NCI-H345 treated with DMSO at 0.1 percent for 48 hours (cell line): ENCODE measurements around the gene SPACA5B.
"Not testable (repeated sequence)": the region's sequence is repeated elsewhere in the genome, so short reads cannot be mapped to it uniquely, and the experiment has no call there.

ENCODE experiments used
- DNase-seq: peaks from one replicate; lab custom pipeline; 2025; ENCODE audit not compliant: unreplicated experiment; lab: John Stamatoyannopoulos, UW

The SPACA5B gene

GRCh38 chrX:48130326-48130725 is at the start of gene SPACA5B:
TSS of gene SPACA5B (plus strand) at chrX:48130626. CDS start at chrX:48130688, 62 bp downstream.
- not testable (repeated sequence) for DNase-seq

DNA sequence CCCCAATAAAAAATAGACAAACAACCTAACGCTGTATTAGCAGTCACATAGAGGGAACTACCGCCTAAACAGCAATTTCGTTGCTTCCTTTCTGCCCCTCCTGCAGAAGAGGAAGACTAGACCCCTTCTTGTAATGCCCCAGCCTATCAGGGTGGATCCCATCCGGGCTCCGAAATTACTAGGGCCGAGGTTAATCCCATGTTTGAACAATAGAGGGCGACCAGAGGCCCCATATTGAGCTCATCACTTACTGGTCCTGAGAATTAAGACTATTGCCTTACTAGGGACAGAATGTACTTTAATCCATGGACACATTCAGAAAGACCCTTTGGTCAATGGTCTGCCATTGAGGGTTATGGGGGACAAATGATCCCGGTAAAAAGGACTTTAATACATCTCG is 47.2 kb upstream of the SPACA5B start:
- DNase-seq = no peak

- DNase-seq = no peak
Measured at GRCh38 chrX:48083706-48084105, 46.7 kb upstream of the SPACA5B start.

GRCh38 chrX:48086082-48086481 is 44.3 kb upstream of the SPACA5B start:
- no peak for DNase-seq

DNA sequence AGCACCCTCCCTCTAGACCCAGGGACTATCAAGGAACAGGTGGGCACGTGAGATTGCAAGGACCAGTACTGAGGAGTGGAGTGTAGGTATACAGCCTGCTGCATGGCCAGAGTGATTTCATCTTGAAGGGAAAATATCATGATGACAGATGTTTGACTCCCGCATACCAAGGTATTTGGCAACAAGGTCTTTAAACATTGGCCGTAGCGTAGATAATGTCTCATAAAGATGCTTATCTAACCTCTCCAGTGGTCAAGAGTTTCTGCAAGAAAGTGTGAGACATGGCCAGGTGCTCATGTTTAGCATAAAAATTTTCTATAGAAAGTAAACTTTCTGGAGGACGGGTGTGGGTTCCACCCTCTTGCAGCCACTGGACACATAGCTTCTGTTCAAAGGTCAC is 40.3 kb upstream of the SPACA5B start:
- DNase-seq = no peak

DNA sequence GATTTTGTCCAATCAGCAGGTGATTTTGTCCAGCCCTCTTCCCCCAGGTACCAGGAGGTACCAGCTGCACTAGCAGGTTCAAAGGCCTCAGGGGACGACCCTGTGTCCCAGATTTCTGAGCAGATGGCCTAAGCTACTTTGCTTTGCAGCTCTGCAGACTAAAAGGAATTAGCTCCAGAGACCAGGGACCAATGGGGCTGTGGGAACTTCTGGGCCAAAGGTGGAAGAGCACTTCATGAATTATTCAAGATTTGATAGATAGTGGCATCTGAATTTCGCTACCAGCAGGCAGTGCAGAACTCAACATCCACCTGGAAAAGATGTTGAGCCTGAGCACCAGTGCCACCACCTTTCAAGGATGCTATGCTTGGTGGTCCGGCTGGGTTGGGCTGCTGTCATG is 37.9 kb upstream of the SPACA5B start:
- DNase-seq = not testable (repeated sequence)

DNA sequence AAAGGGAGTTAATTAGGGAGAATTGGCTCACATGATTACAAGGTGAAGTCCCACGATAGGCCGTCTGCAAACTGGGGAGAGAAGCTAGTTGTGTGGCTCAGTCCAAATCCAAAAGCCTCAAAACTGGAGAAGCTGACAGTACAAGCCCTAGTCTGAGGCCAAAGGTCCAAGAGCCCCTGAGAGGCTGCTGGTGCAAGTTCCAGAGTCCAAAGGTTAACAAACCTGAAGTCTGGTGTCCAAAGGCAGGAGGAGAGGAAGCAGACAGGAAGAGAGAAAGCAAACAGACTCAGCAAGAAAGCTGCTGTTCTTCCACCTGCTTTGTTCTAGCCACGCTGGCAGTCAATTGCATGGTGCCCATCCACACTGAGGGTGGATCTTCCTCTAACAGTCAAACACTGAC is 29.0 kb upstream of the SPACA5B start:
- no peak for DNase-seq

DNA sequence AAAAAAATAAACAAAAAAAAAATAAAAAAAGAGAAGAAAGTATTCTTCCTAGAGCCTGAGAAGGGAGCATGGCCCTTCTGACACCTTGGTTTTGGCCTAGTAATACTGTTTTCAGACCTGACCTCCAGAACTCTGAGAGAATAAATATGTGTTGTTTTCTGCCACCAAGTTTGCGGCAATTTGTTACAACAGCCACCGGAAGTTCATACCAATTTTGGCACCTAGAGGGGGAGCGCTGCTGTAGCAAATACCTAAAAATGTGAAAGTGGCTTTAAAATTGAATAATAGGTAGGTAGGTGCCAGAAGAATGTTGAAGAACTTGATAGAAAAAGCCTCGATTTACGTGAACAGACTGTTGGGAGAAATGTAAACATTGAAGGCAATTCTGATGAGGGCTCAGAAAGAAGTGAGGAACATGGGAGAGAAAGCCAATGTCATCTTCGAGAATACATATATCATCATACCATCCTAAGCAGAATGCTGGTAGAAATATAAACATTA is 27.5 kb upstream of the SPACA5B start:
- DNase-seq = no peak

DNA sequence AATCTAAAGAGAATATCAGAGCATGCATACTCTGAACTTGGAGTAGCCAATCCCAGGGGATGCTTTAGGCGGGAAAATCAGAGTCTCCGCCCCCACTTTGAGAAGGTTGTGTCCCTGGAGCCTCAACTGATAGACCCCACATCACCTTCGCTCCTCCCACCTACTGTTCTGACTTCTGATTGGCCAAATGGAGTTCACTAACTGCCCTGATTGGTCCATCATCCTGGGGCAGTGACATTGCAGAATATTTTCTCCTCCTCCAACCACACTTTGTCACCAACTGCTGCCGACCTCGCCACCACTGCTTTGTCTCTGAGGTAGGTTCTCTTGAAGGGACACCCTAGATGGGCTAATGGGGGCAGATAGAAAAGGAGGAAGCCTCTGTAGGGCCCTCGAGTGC is 22.7 kb upstream of the SPACA5B start:
- DNase-seq = no peak

DNA sequence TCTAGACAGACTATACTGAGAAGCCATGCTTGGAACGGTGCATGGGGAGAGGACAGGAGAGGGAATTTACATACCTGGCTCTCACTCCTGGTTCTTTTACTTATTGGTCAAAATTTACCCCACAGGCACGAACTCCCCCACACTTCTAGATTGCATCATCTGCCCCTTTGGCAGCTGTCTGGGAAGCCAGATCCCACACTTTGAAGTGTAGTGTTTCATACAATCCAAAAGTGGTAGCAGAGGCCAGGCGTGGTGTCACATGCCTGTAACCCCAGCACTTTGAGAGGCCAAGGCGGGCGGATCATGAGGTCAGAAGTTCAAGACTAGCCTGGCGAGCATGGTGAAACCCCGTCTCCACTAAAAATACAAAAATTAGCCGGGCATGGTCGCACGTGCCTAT is 5.1 kb upstream of the SPACA5B start:
- DNase-seq = not testable (repeated sequence)

- not testable (repeated sequence) for DNase-seq
Measured at GRCh38 chrX:48132308-48132844, 1.9 kb downstream of the SPACA5B start.

GRCh38 chrX:48139076-48139475 is 8.7 kb downstream of the SPACA5B start:
- DNase-seq = not testable (repeated sequence)

DNA sequence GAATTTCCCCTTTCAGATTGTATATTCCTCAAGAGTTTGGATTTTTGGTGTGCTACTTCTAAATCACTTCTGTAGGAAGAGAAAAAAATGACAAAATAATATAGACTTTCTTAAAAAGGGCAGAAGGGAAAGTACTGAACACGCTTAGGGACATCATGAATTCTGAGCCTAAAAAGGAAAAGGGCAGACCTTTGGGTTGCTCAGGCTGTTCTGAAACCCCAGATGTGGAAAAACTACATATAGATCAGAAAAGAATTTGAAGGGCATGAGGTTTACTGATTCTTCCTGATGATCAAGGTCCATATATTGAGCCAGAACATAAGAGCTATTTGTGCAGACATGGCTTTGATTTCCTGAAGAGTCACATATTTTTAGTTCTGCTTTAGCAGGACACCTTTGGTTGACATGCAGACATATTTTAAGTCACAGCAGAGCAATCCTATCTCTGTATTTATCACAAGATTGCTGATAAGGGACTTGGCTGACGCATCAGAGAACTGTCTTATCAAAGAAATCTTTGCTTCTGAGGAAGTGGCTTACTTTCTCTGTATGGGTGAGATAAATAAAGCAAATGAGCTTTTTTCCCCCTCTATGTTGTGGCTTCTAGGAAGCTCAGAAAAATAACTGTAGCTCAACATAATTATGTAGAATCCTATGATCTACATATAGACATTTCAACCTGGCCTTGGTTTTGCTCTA is 11.5 kb downstream of the SPACA5B start:
- DNase-seq = not testable (repeated sequence)

DNA sequence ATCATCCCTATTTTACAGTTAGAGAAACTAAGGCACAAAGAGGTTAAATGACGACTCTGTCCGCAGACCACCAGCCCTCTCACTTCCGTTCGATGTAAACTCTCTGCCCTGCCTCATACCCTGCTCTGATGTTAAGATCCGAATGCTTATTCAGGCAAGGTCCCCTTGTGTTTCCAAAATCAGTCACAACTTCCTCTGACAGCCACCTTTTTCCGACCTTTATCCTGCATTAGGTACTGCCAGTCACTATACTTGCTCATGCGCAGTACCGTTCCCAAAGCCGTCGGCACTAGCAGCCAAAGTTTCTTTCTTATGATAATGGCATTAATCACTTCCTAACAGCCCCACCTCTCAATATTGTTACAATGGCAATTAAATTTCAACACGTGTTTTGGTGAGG is 12.3 kb downstream of the SPACA5B start:
- DNase-seq = not testable (repeated sequence)

DNA sequence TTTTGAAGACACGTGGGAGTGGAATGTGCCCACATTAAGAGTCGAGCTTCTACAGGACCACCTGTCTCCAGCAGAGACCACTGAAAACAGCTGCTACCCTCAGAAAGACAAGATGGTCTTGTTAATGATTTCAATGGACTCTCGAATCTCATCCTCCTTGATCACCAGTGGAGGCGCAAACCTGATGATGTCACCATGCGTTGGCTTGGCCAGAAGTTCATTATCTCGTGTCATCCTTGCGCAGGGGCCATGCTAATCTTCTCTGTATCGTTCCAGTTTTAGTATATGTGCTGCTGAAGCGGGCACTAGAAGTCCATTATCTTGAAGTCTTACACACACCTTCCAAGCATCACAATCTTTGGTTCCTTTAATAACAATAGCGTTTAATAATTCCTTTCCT is 23.3 kb downstream of the SPACA5B start:
- DNase-seq = no peak

DNA sequence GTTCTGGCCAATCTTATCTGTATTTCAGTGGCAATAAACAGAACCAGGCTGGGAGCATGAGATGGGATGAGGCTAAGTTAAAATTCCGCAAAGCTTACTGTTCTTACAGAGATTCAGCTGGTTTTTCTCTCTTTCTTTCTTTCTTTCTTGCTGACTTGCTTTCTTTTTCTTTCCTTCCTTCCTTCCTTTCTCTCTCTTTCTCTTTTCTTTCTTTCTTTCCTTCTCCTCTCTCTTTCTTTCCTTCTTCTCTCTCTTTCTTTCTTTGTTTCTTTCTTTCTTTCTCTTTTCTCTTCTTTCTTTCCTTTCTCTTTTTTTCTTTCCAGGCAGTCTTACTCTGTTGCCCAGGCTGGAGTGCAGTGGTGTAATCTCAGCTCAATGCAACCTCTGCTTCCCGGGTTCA is 24.4 kb downstream of the SPACA5B start:
- no peak for DNase-seq

DNA sequence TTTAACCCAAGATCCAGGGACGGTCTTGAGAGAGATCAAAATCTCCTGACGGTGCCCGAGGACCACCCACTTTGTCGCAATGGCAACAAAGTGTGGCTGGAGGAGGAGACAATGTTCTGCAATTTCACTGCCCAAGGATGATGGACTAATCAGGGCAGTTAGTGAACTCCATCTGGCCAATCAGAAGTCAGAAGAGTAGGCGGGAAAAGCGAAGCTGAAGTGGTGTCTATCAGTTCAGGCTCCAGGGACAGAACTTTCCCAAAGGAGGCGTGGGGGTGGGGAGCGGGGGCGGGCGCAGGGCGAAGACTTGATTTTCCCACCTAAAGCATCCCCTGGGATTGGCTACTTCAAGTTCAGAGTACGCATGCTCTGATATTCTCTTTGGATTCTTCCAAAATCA is 25.6 kb downstream of the SPACA5B start:
- DNase-seq = no peak

DNA sequence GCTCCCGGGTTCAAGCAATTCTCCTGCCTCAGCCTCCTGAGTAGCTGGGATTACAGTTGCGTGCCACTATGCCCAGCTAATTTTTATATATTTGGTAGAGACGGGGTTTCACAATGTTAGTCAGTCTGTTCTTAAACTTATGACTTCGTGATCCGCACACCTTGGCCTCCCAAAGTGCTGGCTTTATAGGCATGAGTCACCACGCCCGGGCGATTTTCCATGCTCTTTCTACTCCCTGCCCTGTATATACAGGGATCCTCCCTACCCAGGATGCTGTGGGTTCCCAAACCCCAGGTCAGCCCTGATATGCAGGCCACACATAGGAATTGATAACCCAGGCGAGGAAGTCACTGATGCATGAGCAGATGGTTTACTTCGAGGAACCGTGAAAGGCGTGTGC is 34.8 kb downstream of the SPACA5B start:
- no peak for DNase-seq

GRCh38 chrX:48166322-48166721 is 35.9 kb downstream of the SPACA5B start:
- not testable (repeated sequence) for DNase-seq

DNA sequence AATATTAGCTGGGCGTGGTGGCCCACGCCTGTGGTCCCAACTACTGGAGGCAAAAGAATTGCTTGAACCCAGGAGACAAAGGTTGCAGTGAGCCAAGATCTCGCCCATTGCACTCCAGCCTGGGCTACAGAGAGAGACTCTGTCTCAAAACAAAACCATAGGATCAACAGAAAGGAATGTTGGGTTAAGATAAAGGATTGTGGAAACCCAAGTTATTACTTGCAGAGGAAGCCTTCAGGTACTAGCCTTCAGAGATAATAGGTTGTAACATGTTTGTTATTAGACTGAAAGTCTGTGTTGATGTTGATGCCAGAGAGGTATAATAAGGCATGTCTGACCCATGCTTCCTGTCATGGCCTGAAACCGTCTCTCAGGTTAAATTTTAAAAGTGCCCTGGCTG is 49.3 kb downstream of the SPACA5B start:
- DNase-seq = no peak

DNA sequence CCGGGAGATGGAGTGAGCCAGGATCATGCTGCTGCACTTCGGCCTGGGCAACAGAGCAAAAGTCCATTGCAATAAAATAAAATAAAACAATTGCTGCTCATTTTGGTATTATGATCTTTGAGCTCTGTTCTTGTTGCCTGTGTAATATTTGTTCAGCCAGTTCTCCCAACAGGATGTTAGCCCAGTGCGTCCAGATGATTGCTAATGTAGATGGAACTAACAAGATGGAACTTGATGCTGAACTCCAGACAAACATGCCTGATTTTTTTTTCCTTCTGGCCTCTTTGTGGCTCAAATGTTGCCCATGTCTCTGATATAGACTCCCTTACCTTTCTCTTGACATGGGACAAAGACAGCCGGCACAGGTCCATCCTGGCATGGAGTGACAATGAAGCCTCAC is 50.4 kb downstream of the SPACA5B start:
- no peak for DNase-seq

GRCh38 chrX:48181882-48182281 is 51.5 kb downstream of the SPACA5B start:
- DNase-seq = not testable (repeated sequence)
